Left lung (tissue), 10 donors: ENCODE measurements around the gene TFPI2. TPM values are rescaled to one million over a fixed set of nuclear protein-coding genes. Genes with fewer than 3 reads are reported as not detected.
"Not testable (repeated sequence)": the region's sequence is repeated elsewhere in the genome, so short reads cannot be mapped to it uniquely, and the experiment has no call there.

ENCODE experiments used
- ATAC-seq: fragments of 200-7000 bp; cut with Tn5 transposase; one replicate; pipeline ENCODE4 v1.9.1; 2020; ENCODE audit warnings: moderate library complexity
- DNase-seq, 4 donors: peaks; one replicate each; pipeline ENCODE4 v3.0.0-alpha.2; 2013 to 2020
- H3K27ac ChIP-seq, 2 donors: fragments of 200-600 bp; sonication (generic) in 1 of 2; one replicate each; pipeline versions ENCODE4 v1.5.0 to v1.8.0; 2020 to 2021
- H3K27me3 ChIP-seq, 2 donors: fragments of 200-600 bp; sonication (generic) in 1 of 2; one replicate each; pipeline versions ENCODE4 v1.5.0 to v1.8.0; 2020 to 2021
- H3K36me3 ChIP-seq, 2 donors: fragments of 200-600 bp; sonication (generic) in 1 of 2; one replicate each; pipeline versions ENCODE4 v1.5.0 to v1.8.0; 2020 to 2021
- H3K4me1 ChIP-seq, 2 donors: fragments of 200-600 bp; one replicate each; pipeline ENCODE4 v1.8.0; 2021
- H3K4me3 ChIP-seq, 2 donors: fragments of 200-600 bp; sonication (generic) in 1 of 2; one replicate each; pipeline versions ENCODE4 v1.5.0 to v1.8.0; 2020 to 2021; ENCODE audit warnings: mild to moderate bottlenecking in 1 of 2
- H3K9me3 ChIP-seq, 2 donors: fragments of 200-600 bp; sonication (generic) in 1 of 2; one replicate each; pipeline versions ENCODE4 v1.5.0 to v1.8.0; 2020 to 2021
- intact Hi-C, 2 donors: fragments of 100-400 bp; cut with DNase I; formaldehyde crosslinking; loops; one replicate each; pipeline versions ENCODE4 v1.11.2 to v1.14.2; 2022
- polyA plus RNA-seq, 6 donors: library from polyadenylated mRNA; unstranded; fragments of 120-200 nt; gene quantifications; one replicate each; pipeline ENCODE4 v1.2.1, GENCODE V29; 2013; ENCODE audit not compliant: insufficient read length in 6 of 6
- total RNA-seq, 2 donors: library from RNA; stranded (reverse); fragmentation: NEBNext Ultra II Directional; extraction: Animal tissue kit (Norgen Biotek cat#: 25700); gene quantifications; one replicate each; pipeline ENCODE4 v1.2.1, GENCODE V29; 2021
- TF ChIP-seq, protein P1 (sequence below), 2 donors: fragments of 200-600 bp; sonication (generic) in 1 of 2; IDR thresholded peaks; one replicate each; pipeline versions ENCODE4 v1.5.0 to v1.8.0; 2021; ENCODE audit warnings: antibody characterized with exemption in 2 of 2
- donor health status: DM: no; HTN: yes; CAD: no.
- donor health status: DM: no; HTN: no; CAD: no.

Gene TFPI2
- total and polyA plus RNA-seq, 8 donors, result 2.8 to 15.9 (median 7.1) TPM

DNA sequence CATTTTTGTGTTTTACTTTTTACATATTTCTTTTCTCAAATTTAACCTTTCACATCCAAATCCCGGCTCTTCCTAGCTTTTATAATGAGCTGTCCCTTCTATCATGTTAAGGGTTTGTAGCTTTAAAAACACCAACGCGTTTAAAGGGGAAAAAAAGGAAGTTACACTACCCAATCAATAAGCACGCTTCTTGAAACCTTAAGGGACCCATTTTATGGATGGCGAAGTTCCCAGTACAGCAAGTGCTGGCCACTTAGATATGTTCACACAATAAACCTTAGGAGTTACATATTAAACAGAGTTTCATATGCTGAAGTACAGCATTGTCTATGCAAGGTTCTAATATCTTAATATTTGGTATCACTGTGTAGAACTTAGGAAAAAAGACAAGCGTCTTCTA, 32.7 kb upstream of the TFPI2 start:
- peaks cover 5 to 21% of the 10 kb centered on the region in 2 donors for H3K27me3 ChIP-seq
- H3K4me3 ChIP-seq, result peak overlapping the region; percentile 10 to 42
- no peaks in the 10 kb centered on the region for H3K4me1 ChIP-seq
- H3K27ac ChIP-seq, result peak overlapping the region; percentile 65 to 77
- ATAC-seq (no peak), DNase-seq (no peak)
- no peaks in the 10 kb centered on the region for H3K9me3 ChIP-seq
- intact Hi-C loops, result no loop called here
- TF ChIP-seq, protein P1, sequence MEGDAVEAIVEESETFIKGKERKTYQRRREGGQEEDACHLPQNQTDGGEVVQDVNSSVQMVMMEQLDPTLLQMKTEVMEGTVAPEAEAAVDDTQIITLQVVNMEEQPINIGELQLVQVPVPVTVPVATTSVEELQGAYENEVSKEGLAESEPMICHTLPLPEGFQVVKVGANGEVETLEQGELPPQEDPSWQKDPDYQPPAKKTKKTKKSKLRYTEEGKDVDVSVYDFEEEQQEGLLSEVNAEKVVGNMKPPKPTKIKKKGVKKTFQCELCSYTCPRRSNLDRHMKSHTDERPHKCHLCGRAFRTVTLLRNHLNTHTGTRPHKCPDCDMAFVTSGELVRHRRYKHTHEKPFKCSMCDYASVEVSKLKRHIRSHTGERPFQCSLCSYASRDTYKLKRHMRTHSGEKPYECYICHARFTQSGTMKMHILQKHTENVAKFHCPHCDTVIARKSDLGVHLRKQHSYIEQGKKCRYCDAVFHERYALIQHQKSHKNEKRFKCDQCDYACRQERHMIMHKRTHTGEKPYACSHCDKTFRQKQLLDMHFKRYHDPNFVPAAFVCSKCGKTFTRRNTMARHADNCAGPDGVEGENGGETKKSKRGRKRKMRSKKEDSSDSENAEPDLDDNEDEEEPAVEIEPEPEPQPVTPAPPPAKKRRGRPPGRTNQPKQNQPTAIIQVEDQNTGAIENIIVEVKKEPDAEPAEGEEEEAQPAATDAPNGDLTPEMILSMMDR (IDR thresholded peaks at IDR 0.05), result no peak
- no peaks in the 10 kb centered on the region for H3K36me3 ChIP-seq

DNA sequence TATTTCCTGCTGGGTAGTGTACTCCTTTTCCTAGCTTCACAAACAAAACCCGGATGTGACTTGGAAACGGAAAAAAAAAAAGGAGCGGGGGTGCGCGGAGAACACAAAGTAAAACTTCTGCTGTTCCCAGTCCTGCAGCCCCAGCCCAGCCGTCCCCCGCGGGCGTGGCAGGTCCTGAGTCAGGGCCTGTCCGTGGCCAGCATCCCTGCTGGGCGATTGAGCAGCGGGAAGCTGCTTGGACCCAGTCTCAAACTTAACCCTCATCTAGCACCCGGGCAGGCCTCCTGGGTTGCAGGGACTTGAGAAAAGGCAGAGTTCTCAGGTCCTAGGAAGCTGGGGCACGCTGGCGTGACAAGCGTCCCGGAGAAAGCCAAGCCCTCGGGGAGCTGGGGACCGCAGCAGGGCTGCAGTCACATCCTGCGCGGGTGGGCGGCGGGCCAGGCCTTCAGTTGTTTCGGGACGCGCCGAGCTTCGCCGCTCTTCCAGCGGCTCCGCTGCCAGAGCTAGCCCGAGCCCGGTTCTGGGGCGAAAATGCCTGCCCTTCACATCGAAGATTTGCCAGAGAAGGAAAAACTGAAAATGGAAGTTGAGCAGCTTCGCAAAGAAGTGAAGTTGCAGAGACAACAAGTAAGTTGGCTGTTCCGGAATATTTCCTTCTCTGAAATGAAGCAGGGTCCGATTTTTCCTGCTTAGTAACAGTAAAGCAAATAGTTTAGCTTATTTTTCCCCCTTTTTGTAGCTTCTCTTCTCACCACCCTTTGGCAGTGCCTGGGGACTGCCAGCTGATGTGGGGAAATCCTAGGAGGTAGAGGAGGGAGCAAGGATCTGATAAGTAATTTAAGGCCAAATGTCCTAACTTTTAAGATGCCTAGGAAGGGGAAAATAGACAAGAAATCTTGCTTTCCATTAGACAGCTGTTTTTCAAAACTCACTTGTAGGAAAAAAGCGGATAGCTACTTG, 31.3 kb upstream of the TFPI2 start, which contains the start of gene GNG11:
Gene GNG11, plus strand, starts transcription at position 129 of the 960 bp plus-strand sequence. Its CDS starts 403 bp downstream, at position 532.
- ATAC-seq, result peak; percentile 87
- no peaks in the 10 kb centered on the region for H3K9me3 ChIP-seq
- H3K36me3 ChIP-seq, result no peaks in the 10 kb centered on the region
- peak; percentile 57 to 84 (median 82) for DNase-seq
- intact Hi-C loops, result no loop called here
- peak within 1 kb of the TSS; percentile 65 to 77 for H3K27ac ChIP-seq
- peak within 1 kb of the TSS; percentile 42 to 45 for H3K4me3 ChIP-seq
- TF ChIP-seq, protein P1 (IDR thresholded peaks at IDR 0.05), result no peak
- no peaks in the 10 kb centered on the region for H3K4me1 ChIP-seq
- H3K27me3 ChIP-seq, result peaks cover 5 to 21% of the 10 kb centered on the region in 2 donors

DNA sequence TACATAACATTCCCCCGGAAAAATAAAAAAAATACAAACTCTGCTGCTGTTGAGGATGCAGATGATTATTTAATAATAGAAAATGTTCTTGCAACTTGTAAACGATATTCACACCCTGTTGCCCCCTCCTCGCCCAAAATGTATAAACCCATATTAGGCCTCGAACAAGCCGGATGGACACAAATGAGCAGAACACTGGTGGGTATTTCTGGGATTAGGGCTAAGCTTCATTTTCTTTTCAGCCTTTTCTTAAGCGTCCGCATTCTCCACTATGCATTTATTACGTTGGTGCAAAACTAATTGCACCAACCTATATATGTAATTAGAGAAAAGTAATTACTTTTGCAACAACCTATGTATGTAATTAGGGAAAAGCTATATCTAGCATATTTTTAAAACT, 30.6 kb upstream of the TFPI2 start:
- no peaks in the 10 kb centered on the region for H3K4me1 ChIP-seq
- peak overlapping the region; percentile 42 to 45 for H3K4me3 ChIP-seq
- H3K27me3 ChIP-seq, result peaks cover 5 to 21% of the 10 kb centered on the region in 2 donors
- TF ChIP-seq, protein P1 (IDR thresholded peaks at IDR 0.05), result no peak
- intact Hi-C loops, result no loop called here
- no peaks in the 10 kb centered on the region for H3K36me3 ChIP-seq
- H3K9me3 ChIP-seq, result no peaks in the 10 kb centered on the region
- ATAC-seq (peak; percentile 16), DNase-seq (no peak)
- H3K27ac ChIP-seq, result peak overlapping the region; percentile 65 to 77

DNA sequence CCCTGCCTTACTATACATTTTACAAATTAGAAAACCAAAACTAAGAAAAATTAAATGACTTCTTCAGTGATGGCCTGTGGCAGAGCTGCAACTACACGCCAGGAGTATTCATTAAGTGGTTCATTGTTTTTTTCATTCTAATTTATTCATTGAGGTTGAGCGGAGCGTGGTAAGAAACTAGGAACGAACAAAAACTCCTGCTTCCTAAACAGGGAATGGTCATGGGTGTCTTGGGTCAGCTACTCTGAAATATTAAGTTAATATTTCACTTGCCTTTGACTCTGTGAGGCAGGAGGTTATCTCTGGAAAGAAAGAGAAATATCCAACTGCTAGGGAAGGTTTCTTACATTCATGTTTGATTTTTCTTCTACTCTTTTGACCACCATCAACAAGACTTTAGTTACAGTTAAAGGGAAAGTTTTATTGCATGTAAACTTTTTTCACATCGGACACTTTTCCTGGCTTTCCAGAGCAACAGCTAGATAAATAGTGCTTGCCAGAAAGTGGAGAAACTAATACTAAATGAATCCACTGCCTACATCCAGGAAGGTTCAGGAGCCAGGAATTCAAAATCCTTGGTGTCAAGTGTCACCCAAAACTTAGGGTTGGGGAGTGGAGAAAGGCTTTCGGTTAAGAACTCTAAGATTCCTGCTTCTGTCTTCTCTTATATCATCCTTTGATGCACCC, 30.1 kb upstream of the TFPI2 start:
- Histone ChIP-seq H3K4me1 (no peaks in the 10 kb centered on the region), H3K27me3 (peaks cover 5 to 21% of the 10 kb centered on the region in 2 donors), H3K27ac (peak overlapping the region; percentile 65 to 77), H3K36me3 (no peaks in the 10 kb centered on the region), H3K9me3 (no peaks in the 10 kb centered on the region), H3K4me3 (no peak overlapping the region)
- DNase-seq (no peak), ATAC-seq (no peak)
- TF ChIP-seq, protein P1 (IDR thresholded peaks at IDR 0.05), result no peak
- intact Hi-C loops, result no loop called here

DNA sequence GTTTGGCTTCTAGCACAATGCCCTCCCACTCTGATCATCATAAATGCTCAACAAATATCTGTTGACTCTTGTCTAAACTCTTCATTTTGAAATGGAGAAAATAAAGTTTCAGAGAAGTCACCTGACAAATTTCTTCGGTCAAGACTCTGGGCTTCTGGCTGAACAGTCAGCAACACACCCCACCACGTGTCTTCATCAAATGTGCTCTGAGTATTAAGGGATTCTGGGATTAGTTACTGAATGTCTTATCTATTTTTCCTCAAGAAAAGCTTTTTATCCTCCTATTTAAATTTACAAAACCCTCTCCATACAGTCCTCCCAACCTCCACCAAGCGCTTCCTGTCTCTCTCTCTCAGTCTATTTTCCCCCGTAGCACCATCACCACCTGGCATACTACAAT, 25.8 kb upstream of the TFPI2 start:
- H3K9me3 ChIP-seq, ATAC-seq, intact Hi-C loops, H3K27ac ChIP-seq, H3K27me3 ChIP-seq, H3K36me3 ChIP-seq, H3K4me3 ChIP-seq, H3K4me1 ChIP-seq, DNase-seq: not testable (repeated sequence)

DNA sequence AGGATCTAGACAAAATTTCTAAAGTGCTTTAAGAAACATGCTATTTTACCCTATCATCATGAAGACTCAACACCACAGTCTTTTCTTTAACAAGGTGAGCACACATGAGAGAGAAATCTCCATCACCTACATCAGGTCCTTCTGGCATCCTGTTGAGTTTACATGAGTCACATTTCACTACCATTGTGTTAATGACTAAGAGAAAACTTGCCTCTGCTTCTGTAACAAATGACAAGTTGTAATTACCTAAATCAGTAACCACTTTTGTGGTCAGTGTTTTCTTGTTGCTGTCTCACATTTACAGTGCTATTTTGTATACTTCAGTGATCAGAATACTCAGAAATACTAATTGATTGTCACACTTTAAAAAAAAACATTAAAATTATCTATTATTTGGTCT, 25.3 kb upstream of the TFPI2 start:
- ATAC-seq, H3K9me3 ChIP-seq, H3K4me1 ChIP-seq, H3K36me3 ChIP-seq, H3K27ac ChIP-seq, DNase-seq, H3K27me3 ChIP-seq, intact Hi-C loops, H3K4me3 ChIP-seq: not testable (repeated sequence)

DNA sequence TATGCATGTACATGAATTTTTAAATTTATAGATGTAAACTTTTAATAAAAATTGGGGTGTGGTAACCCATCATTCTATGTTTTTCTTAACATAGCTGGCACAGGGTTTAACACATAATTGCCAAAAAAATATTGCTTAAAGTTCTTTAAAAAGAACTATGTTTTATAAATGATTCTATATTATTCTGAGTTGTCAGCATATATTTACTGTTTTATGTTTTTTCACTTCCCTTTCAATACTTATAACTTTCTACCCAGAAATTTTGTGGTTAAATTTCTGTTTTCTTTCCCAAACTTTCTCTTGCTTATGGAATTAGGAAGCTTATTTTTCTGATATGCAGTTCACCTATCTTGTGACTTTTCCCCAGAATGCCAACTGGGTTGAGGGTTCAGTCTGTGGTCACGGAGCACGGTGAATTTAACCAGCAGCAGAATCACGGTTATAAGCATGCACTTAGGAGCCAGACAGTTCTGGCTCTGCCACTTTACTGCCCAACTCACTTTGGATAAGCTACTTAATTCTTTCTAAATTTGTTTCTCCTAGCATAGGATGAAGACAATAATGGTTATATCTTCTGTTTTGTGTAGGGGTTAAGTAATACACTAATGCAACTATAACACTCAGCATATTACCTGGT, 24.8 kb upstream of the TFPI2 start:
- DNase-seq, H3K4me3 ChIP-seq, intact Hi-C loops, H3K27ac ChIP-seq, H3K36me3 ChIP-seq, ATAC-seq, H3K9me3 ChIP-seq, H3K4me1 ChIP-seq, H3K27me3 ChIP-seq: not testable (repeated sequence)
